NCI-H748 (cell line): ENCODE results near the gene RFLNA.
A peak's percentile ranks its signal among the peaks of the same experiment; 100 is the strongest.

Source experiments
- DNase-seq: peaks from one replicate; lab custom pipeline; 2025; ENCODE audit not compliant: unreplicated experiment; lab: John Stamatoyannopoulos, UW

The RFLNA gene

GRCh38 chr12:124335426-124336183, 40.7 kb downstream of the RFLNA start:
- DNase-seq = no peak

- no peak for DNase-seq
Observed at GRCh38 chr12:124336184-124336437, 41.2 kb downstream of the RFLNA start.

- DNase-seq = no peak
Observed at GRCh38 chr12:124336742-124337520, 42.0 kb downstream of the RFLNA start.

- DNase-seq = no peak
Observed at GRCh38 chr12:124337622-124338021, 42.7 kb downstream of the RFLNA start.

GRCh38 chr12:124338448-124338847, 43.6 kb downstream of the RFLNA start:
- no peak for DNase-seq

- no peak for DNase-seq
Observed at GRCh38 chr12:124338876-124339603, 44.1 kb downstream of the RFLNA start.

GRCh38 chr12:124340080-124340900, 45.4 kb downstream of the RFLNA start:
- DNase-seq = no peak

GRCh38 chr12:124341645-124342069, 46.8 kb downstream of the RFLNA start:
- no peak for DNase-seq

GRCh38 chr12:124344022-124344421, 49.1 kb downstream of the RFLNA start:
- DNase-seq = no peak

- no peak for DNase-seq
Observed at GRCh38 chr12:124344526-124344925, 49.6 kb downstream of the RFLNA start.

GRCh38 chr12:124345795-124346194, 50.9 kb downstream of the RFLNA start:
- no peak for DNase-seq

- DNase-seq = no peak
Observed at GRCh38 chr12:124346425-124347168, 51.7 kb downstream of the RFLNA start.

GRCh38 chr12:124347335-124347734, 52.4 kb downstream of the RFLNA start:
- no peak for DNase-seq

- DNase-seq = no peak
Observed at GRCh38 chr12:124347805-124348658, 53.1 kb downstream of the RFLNA start.

GRCh38 chr12:124348659-124349380, 53.9 kb downstream of the RFLNA start:
- no peak for DNase-seq

- no peak for DNase-seq
Observed at GRCh38 chr12:124350491-124350890, 55.6 kb downstream of the RFLNA start.

- no peak for DNase-seq
Observed at GRCh38 chr12:124351422-124351821, 56.5 kb downstream of the RFLNA start.

GRCh38 chr12:124352257-124352656, 57.4 kb downstream of the RFLNA start:
- DNase-seq = no peak

GRCh38 chr12:124352839-124353238, 57.9 kb downstream of the RFLNA start:
- peak; percentile 38 for DNase-seq
